Heart left ventricle (tissue), 16 donors: ENCODE data around the gene CASP8. TPM values are rescaled to one million over a fixed set of nuclear protein-coding genes. Genes with fewer than 3 reads are reported as not detected.

ENCODE experiments used
- ATAC-seq, 4 donors: fragments of 200-7000 bp; cut with Tn5 transposase; one replicate each; pipeline ENCODE4 v1.9.1; 2020 to 2022; ENCODE audit warnings: moderate library complexity in 4 of 4, mild to moderate bottlenecking in 3 of 4, moderate number of reproducible peaks in 1 of 4
- DNase-seq, 5 donors: peaks; one replicate each; pipeline ENCODE4 v3.0.0-alpha.2; 2020
- H3K27ac ChIP-seq, 12 donors: fragments of 200-600 bp; sonication (generic) in 4 of 12; one replicate each; pipeline versions ENCODE4 v1.5.0 to v1.8.0; 2016 to 2022; ENCODE audit warnings: mild to moderate bottlenecking in 2 of 12
- H3K27me3 ChIP-seq, 9 donors: fragments of 200-600 bp; sonication (generic) in 2 of 9; one replicate each; pipeline versions ENCODE4 v1.5.1 to v1.8.0; 2016 to 2022; ENCODE audit warnings: mild to moderate bottlenecking in 3 of 9
- H3K36me3 ChIP-seq, 9 donors: fragments of 200-600 bp; sonication (generic) in 2 of 9; one replicate each; pipeline versions ENCODE4 v1.5.0 to v1.8.0; 2018 to 2022; ENCODE audit warnings: mild to moderate bottlenecking in 2 of 9
- H3K4me1 ChIP-seq, 12 donors: fragments of 200-600 bp; sonication (generic) in 4 of 12; one replicate each; pipeline versions ENCODE4 v1.5.0 to v1.8.0; 2016 to 2022; ENCODE audit warnings: mild to moderate bottlenecking in 3 of 12
- H3K4me3 ChIP-seq, 12 donors: fragments of 200-600 bp; sonication (generic) in 4 of 12; one replicate each; pipeline versions ENCODE4 v1.5.0 to v1.8.0; 2017 to 2022; ENCODE audit warnings: mild to moderate bottlenecking in 9 of 12, moderate library complexity in 4 of 12
- H3K9me3 ChIP-seq, 12 donors: fragments of 200-600 bp; sonication (generic) in 4 of 12; one replicate each; pipeline versions ENCODE4 v1.5.0 to v1.8.0; 2016 to 2022; ENCODE audit warnings: mild to moderate bottlenecking in 1 of 12
- CTCF ChIP-seq, 12 donors: fragments of 200-600 bp; sonication (generic) in 4 of 12; IDR thresholded peaks; one replicate each; pipeline versions ENCODE4 v1.5.0 to v1.8.0; 2018 to 2022; ENCODE audit warnings: antibody characterized with exemption in 12 of 12, mild to moderate bottlenecking in 5 of 12
- POLR2A ChIP-seq, 2 donors: fragments of 450-650 bp; IDR thresholded peaks; one replicate each; pipeline ENCODE4 v1.6.1; 2017; ENCODE audit warnings: antibody characterized with exemption in 2 of 2, mild to moderate bottlenecking in 2 of 2, moderate library complexity in 2 of 2
- WGBS, 4 donors: extraction: QIAGEN DNeasy Blood & Tissue Kit in 2 of 4; methylation state at CpG; one replicate each; pipeline versions ENCODE4 v1.1.5 to v1.1.7; 2013 to 2018; 5-methylcytosine and 5-hydroxymethylcytosine counted together
- intact Hi-C, 10 donors: fragments of 100-400 bp; cut with DNase I; formaldehyde crosslinking; loops; one replicate each; pipeline versions ENCODE4 v1.11.1 to v1.14.2; 2022
- polyA plus RNA-seq, 2 donors: library from polyadenylated mRNA; stranded (reverse); fragments of 200-250 nt; gene quantifications; one replicate each; pipeline ENCODE4 v1.2.3, GENCODE V29; 2013
- total RNA-seq, 9 donors: library from RNA; depleted of rRNA in 2 of 9; stranded (reverse); fragments of >200 nt in 2 of 9; fragmentation: NEBNext Ultra II Directional in 3 of 9; extraction: Animal tissue kit (Norgen Biotek cat#: 25700) in 3 of 9; gene quantifications; one replicate each; pipeline versions ENCODE4 v1.1.0 to v1.2.4, GENCODE V29; 2016 to 2023
- donor health status: ischemic (EF 13 %, LVEDD 7.1; RV severe dilation, severe dysfunction).
- donor health status: healthy with polysubstance abuse.
- donor health status: DM: no; HTN: yes; CAD: no.
- donor health status: DM: no; HTN: no; CAD: no.
- donor health status: ischemic (EF 25% LVEDD 6.9; RV normal size, moderate dysfunction).
- donor health status: ischemic (EF 25% LVEDD 5.7; RV mildly dilated, moderate dysfunction).
- donor health status: healthy.
- donor health status: DM: yes; HTN: yes; CAD: no.
- donor health status: ischemic (EF 35%, LVEDD 5.7; RV mildly dilated, moderate dysfunction).
- donor health status: nonischemic (EF 11% LVEDD 7.7; RV severe dilation, severe dysfunction).
- donor health status: DM: yes; HTN: yes; CAD: no.
- donor health status: PGD.
- donor health status: ischemic (EF 29% LVEDD 5.4; RV normal size, mild dysfunction).
- donor health status: nonischemic (EF 23%, LVEDD 6.1; RV moderate dilation, normal function).

The CASP8 gene
- total and polyA plus RNA-seq, 11 donors: 1.8 to 15.7 (median 2.9) TPM

- H3K4me3 ChIP-seq: peak overlapping the region; percentile 16 to 73 (median 60)
- WGBS, 4 donors: 36 to 44% (median 41%) methylated on average over 15 of the region's 15 CpGs
- no peaks in the 10 kb centered on the region for H3K27me3 ChIP-seq
- DNase-seq (no peak), ATAC-seq (peak in 3 of 4 donors; percentile 18 to 48 (median 27))
- TF ChIP-seq POLR2A (IDR thresholded peaks at IDR 0.05): no peak
- TF ChIP-seq CTCF (IDR thresholded peaks at IDR 0.05): peak in 2 of 12 donors; percentile 16 to 40
- no peaks in the 10 kb centered on the region for H3K36me3 ChIP-seq
- intact Hi-C loops: loop anchor here in 2 of 10 donors (1.0 to 10.0 kb wide), 2 partner anchors 20 to 206 kb away; no protein-coding TSS in a partner anchor
- H3K27ac ChIP-seq: peak overlapping the region in 11 of 12 donors; percentile 52 to 97 (median 85)
- peaks cover 0 to 78% (median 4%) of the 10 kb centered on the region in 12 donors for H3K4me1 ChIP-seq
- no peaks in the 10 kb centered on the region for H3K9me3 ChIP-seq
Observed at GRCh38 chr2:201258666-201259615, 1.4 kb upstream of the CASP8 start.

DNA sequence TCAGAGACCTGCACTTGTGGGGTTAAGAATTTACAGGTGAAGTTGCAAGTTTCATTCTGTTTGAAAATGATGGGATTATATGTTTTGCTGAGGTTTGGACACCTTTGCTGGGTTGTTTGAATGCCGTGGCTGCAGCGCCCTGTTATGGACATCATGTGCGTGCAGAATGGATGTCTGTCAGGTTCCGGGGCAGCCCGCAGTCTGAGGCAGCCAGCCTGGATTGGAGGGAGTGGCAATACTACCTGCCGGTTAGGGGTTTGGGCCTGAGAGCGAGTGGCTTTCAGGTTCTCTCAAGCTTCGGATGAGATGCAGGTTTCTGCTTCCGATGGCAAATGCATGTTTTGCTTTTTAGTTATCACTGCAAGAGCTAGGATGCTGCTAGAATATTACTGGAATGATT is 1.1 kb downstream of the CASP8 start:
- DNase-seq (peak in 1 of 5 donors; percentile 66), ATAC-seq (no peak)
- Histone ChIP-seq H3K27ac (peak overlapping the region in 1 of 12 donors; percentile 97), H3K9me3 (no peaks in the 10 kb centered on the region), H3K36me3 (peaks cover 0 to 3% (median 0%) of the 10 kb centered on the region in 9 donors), H3K4me3 (peak overlapping the region in 7 of 12 donors; percentile 2 to 52 (median 20)), H3K4me1 (peaks cover 0 to 80% (median 10%) of the 10 kb centered on the region in 12 donors), H3K27me3 (no peaks in the 10 kb centered on the region)
- TF ChIP-seq POLR2A (IDR thresholded peaks at IDR 0.05) (no peak), CTCF (IDR thresholded peaks at IDR 0.05) (no peak)
- WGBS, 4 donors: 81 to 95% (median 93%) methylated on average over 9 of the region's 9 CpGs
- intact Hi-C loops: loop anchor here in 1 of 10 donors (5.0 kb wide), 1 partner anchor 96 kb away; the partner anchor contains the start of gene FLACC1

- WGBS, 4 donors: 68 to 75% (median 72%) methylated on average over 2 of the region's 2 CpGs
- peak overlapping the region in 6 of 12 donors; percentile 2 to 52 (median 25) for H3K4me3 ChIP-seq
- intact Hi-C loops: loop anchor here in 1 of 10 donors (5.0 kb wide), 1 partner anchor 95 kb away; the partner anchor contains the start of gene FLACC1
- no peak for ATAC-seq
- peaks cover 0 to 76% (median 10%) of the 10 kb centered on the region in 12 donors for H3K4me1 ChIP-seq
- H3K27me3 ChIP-seq: no peaks in the 10 kb centered on the region
- TF ChIP-seq CTCF (IDR thresholded peaks at IDR 0.05): no peak
- TF ChIP-seq POLR2A (IDR thresholded peaks at IDR 0.05): no peak
- DNase-seq: no peak
- H3K9me3 ChIP-seq: no peaks in the 10 kb centered on the region
- H3K27ac ChIP-seq: peak overlapping the region in 1 of 12 donors; percentile 97
- H3K36me3 ChIP-seq: peaks cover 0 to 8% (median 2%) of the 10 kb centered on the region in 9 donors
Observed at GRCh38 chr2:201261906-201262305, 1.6 kb downstream of the CASP8 start.

DNA sequence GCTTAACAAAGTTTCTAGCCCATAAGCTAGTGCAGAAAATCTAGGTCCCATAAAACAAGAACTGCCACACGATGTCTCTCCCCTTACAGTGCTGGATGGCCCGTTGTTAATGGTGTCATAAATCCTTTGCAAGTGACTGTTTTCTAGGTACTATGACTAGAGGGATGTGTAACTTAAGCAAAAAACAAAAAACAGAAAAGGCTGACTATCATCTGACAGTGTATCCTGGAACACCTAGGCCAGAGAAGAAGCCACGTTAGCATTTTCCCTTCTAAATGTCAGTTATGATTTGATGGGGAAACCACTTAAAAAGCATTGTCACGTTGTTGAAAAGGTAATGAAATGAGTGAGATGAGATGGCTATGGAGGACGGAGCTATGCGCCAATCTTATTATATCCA is 2.4 kb downstream of the CASP8 start:
- H3K4me1 ChIP-seq: peaks cover 0 to 68% (median 10%) of the 10 kb centered on the region in 12 donors
- peak overlapping the region in 1 of 12 donors; percentile 97 for H3K27ac ChIP-seq
- peak overlapping the region in 1 of 12 donors; percentile 52 for H3K4me3 ChIP-seq
- ATAC-seq: no peak
- TF ChIP-seq POLR2A (IDR thresholded peaks at IDR 0.05) (no peak), CTCF (IDR thresholded peaks at IDR 0.05) (no peak)
- no peak for DNase-seq
- intact Hi-C loops: loop anchor here in 1 of 10 donors (5.0 kb wide), 1 partner anchor 95 kb away; the partner anchor contains the start of gene FLACC1
- H3K36me3 ChIP-seq: peaks cover 0 to 16% (median 7%) of the 10 kb centered on the region in 9 donors
- H3K9me3 ChIP-seq: no peaks in the 10 kb centered on the region
- no peaks in the 10 kb centered on the region for H3K27me3 ChIP-seq
- WGBS, 4 donors: 74 to 87% (median 79%) methylated on average over 6 of the region's 6 CpGs
